A673 (cell line): Measurements from ENCODE around the gene TRERF1. TPM values are rescaled to one million over a fixed set of nuclear protein-coding genes. Genes with fewer than 3 reads are reported as not detected.

Experiments
- BruUV-seq: library from RNA; stranded (reverse); fragments of 400-500 nt; replicated peaks from 2 replicates; lab custom pipeline; 2021; lab: Mats Ljungman, UMichigan
- CTCF ChIA-PET: fragments of 300-600 bp; sonication (Branson Sonifier 250); formaldehyde crosslinking; loops from one replicate; lab custom pipeline; 2022; ENCODE audit warnings: antibody characterized with exemption; lab: Charles Lee
- POLR2A ChIA-PET: fragments of 300-600 bp; sonication (Branson Sonifier 250); formaldehyde crosslinking; loops from one replicate; lab custom pipeline; 2022; ENCODE audit warnings: antibody characterized with exemption; ENCODE audit not compliant: low non-redundant PET; lab: Charles Lee
- DNase-seq: peaks from one replicate; pipeline ENCODE4 v3.0.0-alpha.2; 2015; ENCODE audit warnings: low spot score
- H3K27ac ChIP-seq: fragments of 200-600 bp; sonication (generic); 2 replicates; pipeline ENCODE4 v1.5.1; 2016; ENCODE audit warnings: mixed run types, low read depth, mild to moderate bottlenecking, mixed read lengths, antibody characterized with exemption, low read length; ENCODE audit not compliant: poor library complexity, severe bottlenecking
- H3K27me3 ChIP-seq: fragments of 200-600 bp; sonication (generic); replicated peaks from 2 replicates; pipeline ENCODE4 v1.6.1; 2017; ENCODE audit warnings: mixed run types, low read depth, mild to moderate bottlenecking, mixed read lengths, antibody characterized with exemption, low read length; ENCODE audit not compliant: insufficient read depth, poor library complexity
- H3K36me3 ChIP-seq: fragments of 200-600 bp; sonication (generic); 2 replicates; pipeline ENCODE4 v1.6.1; 2016; ENCODE audit warnings: mixed run types, mild to moderate bottlenecking, mixed read lengths, antibody characterized with exemption, low read length; ENCODE audit not compliant: insufficient read depth, poor library complexity, severe bottlenecking
- H3K4me1 ChIP-seq: fragments of 200-600 bp; sonication (generic); 2 replicates; pipeline ENCODE4 v1.6.1; 2017; ENCODE audit warnings: mixed run types, mild to moderate bottlenecking, mixed read lengths, antibody characterized with exemption, low read length; ENCODE audit not compliant: insufficient read depth, poor library complexity, severe bottlenecking
- H3K4me3 ChIP-seq: fragments of 200-600 bp; sonication (generic); 2 replicates; pipeline ENCODE4 v1.5.1; 2016; ENCODE audit warnings: low read depth, mixed run types, mild to moderate bottlenecking, mixed read lengths, low read length; ENCODE audit not compliant: poor library complexity, severe bottlenecking
- H3K9me3 ChIP-seq: fragments of 200-600 bp; sonication (generic); 2 replicates; pipeline ENCODE4 v1.6.1; 2016; ENCODE audit warnings: mixed run types, low read depth, mild to moderate bottlenecking, mixed read lengths, antibody characterized with exemption, low read length; ENCODE audit not compliant: poor library complexity, severe bottlenecking
- CTCF ChIP-seq: fragments of 300-800, 200-600 bp; sonication (generic); conservative IDR thresholded peaks from 2 replicates; pipeline ENCODE4 v1.5.1; 2017; ENCODE audit warnings: low read depth, mild to moderate bottlenecking, antibody characterized with exemption, low read length, moderate library complexity, mixed read lengths
- EZH2 ChIP-seq: fragments of 200-600 bp; sonication (generic); IDR thresholded peaks from 2 replicates; pipeline ENCODE4 v1.6.1; 2017; ENCODE audit warnings: borderline replicate concordance, low read depth, mild to moderate bottlenecking, mixed read lengths, antibody characterized with exemption, low read length; ENCODE audit not compliant: poor library complexity, severe bottlenecking
- intact Hi-C: fragments of 100-400 bp; cut with micrococcal nuclease; formaldehyde crosslinking; loops from one replicate; pipeline ENCODE4 v1.10.0; 2022; ENCODE audit not compliant: unreplicated experiment
- total RNA-seq: library from RNA; stranded (reverse); gene quantifications from 2 replicates; pipeline ENCODE4 v1.2.3, GENCODE V29; 2021

TRERF1 gene
- total RNA-seq, 1 experiment from 2014 or later = 9.5 TPM

- Histone ChIP-seq H3K4me1 (no peaks in the 10 kb centered on the region), H3K27me3 (no peaks in the 10 kb centered on the region), H3K9me3 (no peaks in the 10 kb centered on the region), H3K4me3 (no peak overlapping the region), H3K36me3 (no peaks in the 10 kb centered on the region), H3K27ac (no peak overlapping the region)
- intact Hi-C loops = no loop called here
- no peak for TF ChIP-seq EZH2
- no peak for TF ChIP-seq CTCF
- no peak for DNase-seq
- POLR2A ChIA-PET = no interaction called here
- BruUV-seq = no TSS peak
- CTCF ChIA-PET = no interaction called here
Measured at GRCh38 chr6:42179945-42180313, 271.8 kb downstream of the TRERF1 start.

- TF ChIP-seq CTCF (no peak), EZH2 (no peak)
- ChIA-PET CTCF (no interaction called here), POLR2A (no interaction called here)
- H3K27me3 ChIP-seq = no peaks in the 10 kb centered on the region
- no peak overlapping the region for H3K27ac ChIP-seq
- no peak overlapping the region for H3K4me3 ChIP-seq
- H3K4me1 ChIP-seq = no peaks in the 10 kb centered on the region
- H3K9me3 ChIP-seq = no peaks in the 10 kb centered on the region
- intact Hi-C loops = no loop called here
- DNase-seq = no peak
- H3K36me3 ChIP-seq = no peaks in the 10 kb centered on the region
- BruUV-seq = no TSS peak
Measured at GRCh38 chr6:42179261-42179944, 272.3 kb downstream of the TRERF1 start.

- TF ChIP-seq EZH2 = no peak
- intact Hi-C loops = no loop called here
- no TSS peak for BruUV-seq
- no peaks in the 10 kb centered on the region for H3K27me3 ChIP-seq
- no peaks in the 10 kb centered on the region for H3K36me3 ChIP-seq
- ChIA-PET POLR2A (no interaction called here), CTCF (interaction anchor here (0.5 kb wide), 1 partner anchor 85 kb away, joined by 5 read pairs; no protein-coding TSS in a partner anchor)
- H3K27ac ChIP-seq = no peak overlapping the region
- H3K4me1 ChIP-seq = no peaks in the 10 kb centered on the region
- no peak overlapping the region for H3K4me3 ChIP-seq
- H3K9me3 ChIP-seq = no peaks in the 10 kb centered on the region
- DNase-seq = no peak
Measured at GRCh38 chr6:42177514-42178364, 274.0 kb downstream of the TRERF1 start.
